ENCODE data around the gene CARD19. TPM values are rescaled to one million over a fixed set of nuclear protein-coding genes. Genes with fewer than 3 reads are reported as not detected.
"Not testable (repeated sequence)": the region's sequence is repeated elsewhere in the genome, so short reads cannot be mapped to it uniquely, and the experiment has no call there.

Gene CARD19
- total and polyA plus RNA-seq, 4 donors: 28.6 to 75.3 (median 53.4) TPM

GRCh38 chr9:93099551-93100275, 3.7 kb downstream of the CARD19 start:
- H3K36me3 ChIP-seq (ENCODE audit: control insufficient read depth, insufficient read depth, low read length): peaks cover 6% of the 10 kb centered on the region
- H3K27ac ChIP-seq (ENCODE audit: low read depth, low read length): no peak overlapping the region
- no peak overlapping the region for H3K4me3 ChIP-seq (ENCODE audit: low read depth, low read length)
- H3K27me3 ChIP-seq (ENCODE audit: control insufficient read depth, insufficient read depth, low read length): no peaks in the 10 kb centered on the region
- H3K9me3 ChIP-seq (ENCODE audit: control insufficient read depth, insufficient read depth, low read length): peaks cover 2% of the 10 kb centered on the region
- no peak for DNase-seq (ENCODE audit: low read depth in 4 of 6, low spot score in 6 of 6)
- peaks cover 44% of the 10 kb centered on the region for H3K4me1 ChIP-seq (ENCODE audit: control insufficient read depth, insufficient read depth, low read length)
- 87% methylated on average over 15 of the region's 16 CpGs for WGBS (ENCODE audit: insufficient coverage)

DNA sequence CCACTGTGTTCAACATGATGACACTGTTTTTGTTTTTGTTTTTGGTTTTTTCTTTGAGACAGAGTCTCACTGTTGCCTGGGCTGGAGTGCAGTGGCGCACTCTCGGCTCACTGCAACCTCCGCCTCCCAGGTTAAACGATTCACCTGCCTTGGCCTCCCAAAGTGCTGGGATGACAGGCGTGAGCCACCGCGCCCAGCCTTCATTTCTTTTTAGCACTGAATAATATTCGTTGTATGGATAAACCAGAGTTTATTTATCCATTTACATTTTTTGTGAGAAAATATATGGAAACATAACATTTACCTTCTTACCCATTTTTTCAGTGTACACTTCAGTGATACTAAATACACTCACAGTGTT, 4.2 kb downstream of the CARD19 start:
- Histone ChIP-seq H3K4me3 (ENCODE audit: low read depth, low read length) (no peak overlapping the region), H3K4me1 (ENCODE audit: control insufficient read depth, insufficient read depth, low read length) (peaks cover 39% of the 10 kb centered on the region), H3K27ac (ENCODE audit: low read depth, low read length) (no peak overlapping the region), H3K36me3 (ENCODE audit: control insufficient read depth, insufficient read depth, low read length) (peaks cover 6% of the 10 kb centered on the region), H3K27me3 (ENCODE audit: control insufficient read depth, insufficient read depth, low read length) (no peaks in the 10 kb centered on the region), H3K9me3 (ENCODE audit: control insufficient read depth, insufficient read depth, low read length) (peaks cover 2% of the 10 kb centered on the region)
- WGBS (ENCODE audit: insufficient coverage): 96% methylated on average over 4 of the region's 8 CpGs
- DNase-seq (ENCODE audit: low read depth in 4 of 6, low spot score in 6 of 6): no peak

- H3K27ac ChIP-seq (ENCODE audit: low read depth, low read length); DNase-seq (ENCODE audit: low read depth in 4 of 6, low spot score in 6 of 6); H3K9me3 ChIP-seq (ENCODE audit: control insufficient read depth, insufficient read depth, low read length); H3K27me3 ChIP-seq (ENCODE audit: control insufficient read depth, insufficient read depth, low read length); H3K36me3 ChIP-seq (ENCODE audit: control insufficient read depth, insufficient read depth, low read length); H3K4me3 ChIP-seq (ENCODE audit: low read depth, low read length): not testable (repeated sequence)
- H3K4me1 ChIP-seq (ENCODE audit: control insufficient read depth, insufficient read depth, low read length): peaks cover 39% of the 10 kb centered on the region
- 95% methylated on average over 9 of the region's 11 CpGs for WGBS (ENCODE audit: insufficient coverage)
Measured at GRCh38 chr9:93101086-93101485, 5.1 kb downstream of the CARD19 start.

GRCh38 chr9:93105620-93106019, 9.6 kb downstream of the CARD19 start:
- Histone ChIP-seq H3K27ac (ENCODE audit: low read depth, low read length) (no peak overlapping the region), H3K9me3 (ENCODE audit: control insufficient read depth, insufficient read depth, low read length) (peaks cover 2% of the 10 kb centered on the region), H3K36me3 (ENCODE audit: control insufficient read depth, insufficient read depth, low read length) (peaks cover 33% of the 10 kb centered on the region), H3K4me1 (ENCODE audit: control insufficient read depth, insufficient read depth, low read length) (peaks cover 7% of the 10 kb centered on the region), H3K4me3 (ENCODE audit: low read depth, low read length) (no peak overlapping the region), H3K27me3 (ENCODE audit: control insufficient read depth, insufficient read depth, low read length) (no peaks in the 10 kb centered on the region)
- no peak for DNase-seq (ENCODE audit: low read depth in 4 of 6, low spot score in 6 of 6)
- no CpG with 5 or more reads among the region's 1 CpG for WGBS (ENCODE audit: insufficient coverage)

DNA sequence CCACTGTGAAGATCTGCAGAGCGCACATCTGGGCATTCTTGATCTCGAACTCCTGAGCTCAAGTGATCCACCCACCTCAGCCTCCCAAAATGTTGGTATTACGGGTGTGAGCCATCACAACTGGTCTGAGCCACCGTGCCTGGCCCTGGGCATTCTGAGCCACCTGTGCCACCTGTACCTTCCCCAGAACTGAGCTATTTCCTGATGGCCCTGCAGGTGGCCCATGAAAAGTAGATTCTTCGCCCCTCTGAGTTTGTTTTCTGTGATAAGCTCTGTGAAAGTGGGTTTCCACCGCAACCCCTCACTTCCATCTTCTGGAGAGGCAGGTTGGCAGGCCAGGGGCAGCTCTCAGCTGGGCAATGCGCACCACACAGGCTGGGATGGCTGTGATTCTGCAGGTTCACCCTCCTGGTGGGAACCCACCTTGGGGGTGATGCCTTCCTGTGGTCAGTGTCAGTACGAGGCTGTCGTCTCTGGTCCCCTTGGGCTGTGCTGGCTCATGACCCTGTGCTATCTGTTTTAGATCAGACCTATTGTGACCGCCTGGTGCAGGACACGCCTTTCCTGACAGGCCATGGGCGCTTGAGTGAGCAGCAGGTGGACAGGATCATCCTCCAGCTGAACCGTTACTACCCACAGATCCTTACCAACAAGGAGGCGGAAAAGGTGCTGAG, 11.3 kb downstream of the CARD19 start:
- peaks cover 7% of the 10 kb centered on the region for H3K4me1 ChIP-seq (ENCODE audit: control insufficient read depth, insufficient read depth, low read length)
- no peak overlapping the region for H3K27ac ChIP-seq (ENCODE audit: low read depth, low read length)
- no peak overlapping the region for H3K4me3 ChIP-seq (ENCODE audit: low read depth, low read length)
- peaks cover 49% of the 10 kb centered on the region for H3K36me3 ChIP-seq (ENCODE audit: control insufficient read depth, insufficient read depth, low read length)
- WGBS (ENCODE audit: insufficient coverage): 84% methylated on average over 11 of the region's 14 CpGs
- DNase-seq (ENCODE audit: low read depth in 4 of 6, low spot score in 6 of 6): no peak
- H3K27me3 ChIP-seq (ENCODE audit: control insufficient read depth, insufficient read depth, low read length): no peaks in the 10 kb centered on the region
- H3K9me3 ChIP-seq (ENCODE audit: control insufficient read depth, insufficient read depth, low read length): no peaks in the 10 kb centered on the region

DNA sequence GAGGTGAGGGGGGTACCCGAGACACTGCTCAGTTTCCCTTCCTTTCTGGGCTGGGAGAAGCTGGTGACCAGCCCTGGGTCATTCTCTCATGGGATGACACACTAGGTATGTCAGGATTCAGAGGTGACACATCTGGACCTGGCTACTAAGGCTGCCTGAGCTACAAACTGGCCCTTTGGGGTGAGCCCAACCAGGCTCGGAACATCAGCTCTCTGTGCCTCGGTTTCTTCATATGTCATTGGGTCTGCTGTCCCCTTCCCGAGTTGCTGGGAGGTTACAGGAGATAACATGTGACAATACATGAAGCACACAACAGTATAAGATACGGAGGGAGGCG, 11.8 kb downstream of the CARD19 start:
- 92% methylated on average over 5 of the region's 6 CpGs for WGBS (ENCODE audit: insufficient coverage)
- Histone ChIP-seq H3K4me1 (ENCODE audit: control insufficient read depth, insufficient read depth, low read length) (peaks cover 7% of the 10 kb centered on the region), H3K27ac (ENCODE audit: low read depth, low read length) (no peak overlapping the region), H3K4me3 (ENCODE audit: low read depth, low read length) (no peak overlapping the region), H3K9me3 (ENCODE audit: control insufficient read depth, insufficient read depth, low read length) (no peaks in the 10 kb centered on the region), H3K36me3 (ENCODE audit: control insufficient read depth, insufficient read depth, low read length) (peaks cover 54% of the 10 kb centered on the region), H3K27me3 (ENCODE audit: control insufficient read depth, insufficient read depth, low read length) (no peaks in the 10 kb centered on the region)
- DNase-seq (ENCODE audit: low read depth in 4 of 6, low spot score in 6 of 6): no peak

- 86% methylated on average over 11 of the region's 15 CpGs for WGBS (ENCODE audit: insufficient coverage)
- H3K9me3 ChIP-seq (ENCODE audit: control insufficient read depth, insufficient read depth, low read length): no peaks in the 10 kb centered on the region
- no peaks in the 10 kb centered on the region for H3K27me3 ChIP-seq (ENCODE audit: control insufficient read depth, insufficient read depth, low read length)
- H3K4me1 ChIP-seq (ENCODE audit: control insufficient read depth, insufficient read depth, low read length): peaks cover 7% of the 10 kb centered on the region
- no peak overlapping the region for H3K27ac ChIP-seq (ENCODE audit: low read depth, low read length)
- peaks cover 61% of the 10 kb centered on the region for H3K36me3 ChIP-seq (ENCODE audit: control insufficient read depth, insufficient read depth, low read length)
- H3K4me3 ChIP-seq (ENCODE audit: low read depth, low read length): no peak overlapping the region
- DNase-seq (ENCODE audit: low read depth in 4 of 6, low spot score in 6 of 6): no peak
Measured at GRCh38 chr9:93108291-93109041, 12.4 kb downstream of the CARD19 start.

- no peaks in the 10 kb centered on the region for H3K9me3 ChIP-seq (ENCODE audit: control insufficient read depth, insufficient read depth, low read length)
- 93% methylated on average over 14 of the region's 14 CpGs for WGBS (ENCODE audit: insufficient coverage)
- H3K4me3 ChIP-seq (ENCODE audit: low read depth, low read length): no peak overlapping the region
- DNase-seq (ENCODE audit: low read depth in 4 of 6, low spot score in 6 of 6): no peak
- H3K27ac ChIP-seq (ENCODE audit: low read depth, low read length): no peak overlapping the region
- H3K4me1 ChIP-seq (ENCODE audit: control insufficient read depth, insufficient read depth, low read length): peaks cover 7% of the 10 kb centered on the region
- H3K36me3 ChIP-seq (ENCODE audit: control insufficient read depth, insufficient read depth, low read length): peaks cover 77% of the 10 kb centered on the region
- no peaks in the 10 kb centered on the region for H3K27me3 ChIP-seq (ENCODE audit: control insufficient read depth, insufficient read depth, low read length)
Measured at GRCh38 chr9:93110311-93110855, 14.4 kb downstream of the CARD19 start.

- Histone ChIP-seq H3K4me3 (ENCODE audit: low read depth, low read length) (no peak overlapping the region), H3K36me3 (ENCODE audit: control insufficient read depth, insufficient read depth, low read length) (peaks cover 77% of the 10 kb centered on the region)
- 83% methylated on average over 11 of the region's 11 CpGs for WGBS (ENCODE audit: insufficient coverage)
Measured at GRCh38 chr9:93111001-93111370, 15.0 kb downstream of the CARD19 start.

More at GRCh38 chr9:93111001-93111370, 15.0 kb downstream of the CARD19 start:
- Histone ChIP-seq H3K27me3 (ENCODE audit: control insufficient read depth, insufficient read depth, low read length) (no peaks in the 10 kb centered on the region), H3K27ac (ENCODE audit: low read depth, low read length) (no peak overlapping the region), H3K9me3 (ENCODE audit: control insufficient read depth, insufficient read depth, low read length) (no peaks in the 10 kb centered on the region), H3K4me1 (ENCODE audit: control insufficient read depth, insufficient read depth, low read length) (peaks cover 7% of the 10 kb centered on the region)
- DNase-seq (ENCODE audit: low read depth in 4 of 6, low spot score in 6 of 6): no peak

All from spinal cord (tissue), 10 donors.